Islet of Langerhans (tissue), 1 donor: ENCODE measurements around the gene MYADML2.

Experiments used
- FAIRE-seq: peaks from one replicate; lab custom pipeline; 2011; peaks lifted over from hg19 to GRCh38; lab: Jason Lieb, UNC

The MYADML2 gene

DNA sequence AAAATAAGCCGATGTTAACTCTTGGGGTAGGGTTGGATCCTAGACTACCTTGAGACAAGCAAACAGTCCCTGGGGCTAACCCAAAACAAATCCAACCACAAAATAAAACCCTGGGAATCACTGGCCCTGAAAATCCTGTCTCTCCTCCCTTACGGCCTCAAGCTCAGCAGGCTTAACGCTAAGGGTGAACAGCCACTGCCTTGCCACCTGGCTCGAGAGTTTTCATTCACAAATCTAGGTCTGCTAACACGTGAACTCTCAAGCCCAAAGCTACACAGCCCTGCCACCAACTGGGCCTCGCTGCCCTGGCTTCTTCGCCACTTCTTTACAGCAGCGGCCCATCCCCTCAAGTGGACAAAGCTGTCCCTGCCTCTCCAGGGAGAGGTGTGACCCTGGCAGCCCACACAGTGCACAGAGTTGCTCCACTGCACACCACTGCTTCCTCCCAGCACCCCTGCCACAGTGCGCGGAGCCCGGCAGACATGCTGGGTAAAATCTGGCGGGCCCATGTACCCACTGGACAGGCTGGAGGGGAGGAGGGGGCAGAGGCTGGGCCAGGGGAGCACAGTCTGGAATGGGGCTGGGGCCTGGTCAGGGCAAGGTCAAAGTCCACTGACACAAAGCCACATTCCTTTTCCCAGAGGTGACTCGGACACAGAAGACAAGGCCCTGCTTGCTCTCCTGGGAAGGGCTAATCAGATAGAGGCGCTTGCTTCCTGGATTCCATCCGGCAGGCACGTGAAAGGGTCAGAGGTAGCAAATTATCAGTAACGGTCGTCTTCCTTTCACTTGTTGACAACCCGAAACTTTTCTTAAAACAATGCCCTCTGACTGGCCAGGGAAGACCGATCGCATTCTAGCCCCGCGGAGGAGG, 36.8 kb downstream of the MYADML2 start:
- FAIRE-seq, result no peak

DNA sequence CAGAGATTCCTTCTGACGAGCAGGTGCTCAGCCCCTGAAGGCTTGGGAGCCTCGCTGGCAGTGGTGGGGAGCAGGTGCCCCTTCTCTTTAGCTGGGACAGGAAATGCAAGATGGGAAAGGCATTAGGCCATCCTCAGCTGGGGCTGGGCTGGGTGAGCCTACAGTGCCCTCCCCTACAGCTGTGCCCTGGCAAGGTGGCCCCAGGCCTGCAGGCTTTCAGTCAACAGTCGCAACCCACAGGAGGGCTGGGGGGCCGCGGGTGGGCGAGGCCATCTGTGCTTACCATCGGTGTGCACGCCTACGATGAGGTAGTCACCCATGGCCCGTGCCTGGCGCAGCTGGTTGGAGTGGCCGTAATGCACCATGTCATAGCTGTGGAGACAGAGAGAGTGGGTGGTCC, 37.8 kb downstream of the MYADML2 start:
- no peak for FAIRE-seq

DNA sequence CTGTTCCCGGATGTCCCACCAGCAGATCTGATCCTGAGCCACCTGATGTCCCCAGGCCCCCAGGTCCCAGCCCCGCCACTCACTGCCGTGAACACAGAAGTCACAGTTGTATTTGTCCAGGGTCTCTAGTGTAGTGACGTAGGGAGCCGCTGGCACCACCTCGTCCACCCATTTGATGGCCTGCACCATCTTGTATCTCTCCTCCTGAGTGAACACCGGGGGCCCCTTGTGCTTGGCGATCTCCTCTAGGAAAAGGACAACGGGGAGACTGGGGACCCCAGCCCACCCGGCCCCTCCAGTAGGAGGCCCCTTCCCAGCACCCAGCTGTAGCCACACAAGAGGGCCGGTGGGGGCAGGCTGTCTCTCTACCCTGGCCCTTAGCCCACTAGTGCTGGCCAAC, 38.2 kb downstream of the MYADML2 start:
- no peak for FAIRE-seq

DNA sequence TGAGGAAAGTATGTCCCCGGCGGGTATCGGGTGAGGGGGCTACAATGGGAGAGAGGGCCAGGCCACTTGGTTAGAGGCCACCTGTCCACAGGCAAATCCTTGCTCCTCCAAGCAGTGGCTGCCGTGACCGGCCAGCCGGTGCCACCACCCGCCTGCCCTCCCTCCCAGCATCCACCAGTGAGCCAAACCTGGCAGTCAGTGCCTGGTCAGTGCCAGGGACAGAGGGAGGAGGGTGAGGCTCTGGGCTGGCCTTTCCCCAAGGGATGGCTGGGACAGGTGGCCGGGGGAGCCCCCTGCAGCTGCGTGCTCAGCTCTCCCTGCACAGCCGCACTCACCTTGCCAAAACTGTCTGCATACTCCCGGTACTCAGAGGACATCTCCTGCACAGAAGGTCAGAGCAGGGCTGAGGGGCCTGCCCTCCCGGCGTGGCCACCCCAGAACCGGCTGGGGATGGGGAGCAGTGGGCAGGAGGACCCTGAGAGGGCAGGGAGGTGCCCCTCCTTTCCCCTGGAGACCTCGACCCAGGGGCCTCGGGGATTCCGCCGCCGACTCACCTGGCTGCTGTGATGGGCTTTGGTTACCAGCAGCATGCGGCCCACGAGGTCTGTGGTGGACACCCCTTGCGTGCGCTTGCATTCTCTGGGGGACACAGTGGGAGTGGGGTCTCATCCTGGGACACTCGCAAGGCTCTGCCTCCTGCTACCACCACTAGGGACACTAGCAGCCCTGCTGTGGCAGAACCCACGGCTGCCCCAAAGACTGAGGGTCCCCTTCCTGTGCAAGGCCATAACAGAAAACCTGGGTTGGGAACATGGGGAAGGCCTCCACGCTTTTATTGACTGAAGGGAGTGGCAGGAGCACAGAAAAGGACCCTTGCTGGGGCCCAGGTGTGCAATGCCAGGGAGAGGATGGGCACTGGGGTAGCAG, 39.6 kb downstream of the MYADML2 start:
- FAIRE-seq, result no peak

DNA sequence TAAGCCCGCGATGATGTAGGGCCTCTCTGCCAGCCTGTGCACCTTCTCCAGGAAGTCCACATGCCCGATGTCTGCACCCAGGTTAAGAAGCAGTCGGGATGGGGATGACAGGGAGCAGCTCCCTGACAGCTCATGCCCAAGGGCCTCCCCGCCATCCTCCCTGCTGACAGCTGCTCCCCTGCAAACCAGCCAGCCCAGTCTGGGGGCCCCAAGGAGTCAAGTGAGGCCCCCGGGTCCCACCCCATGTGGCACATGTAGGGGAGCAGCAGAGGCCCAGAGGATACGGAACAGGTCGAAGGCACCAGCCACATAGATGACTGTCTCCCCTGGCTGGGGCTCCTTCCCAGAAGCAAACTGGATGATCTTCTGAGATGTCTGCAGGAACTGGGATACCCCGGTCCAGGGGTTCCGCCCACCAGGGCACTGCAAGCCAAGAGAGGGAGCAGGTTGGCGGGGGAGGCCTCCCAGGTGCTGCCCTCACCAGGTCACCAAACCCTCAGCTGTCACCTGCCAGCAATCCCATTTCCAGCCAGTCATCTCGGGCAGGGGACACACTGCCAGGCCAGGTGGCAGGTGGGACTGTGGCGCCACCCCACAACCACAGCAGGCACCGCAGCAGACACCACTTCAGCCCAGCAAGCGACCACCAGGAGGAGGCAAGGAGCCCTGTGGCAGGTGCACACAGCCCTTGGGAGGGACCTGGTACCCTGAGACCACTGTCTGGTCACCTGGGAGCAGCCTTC, 40.4 kb downstream of the MYADML2 start:
- FAIRE-seq, result no peak

DNA sequence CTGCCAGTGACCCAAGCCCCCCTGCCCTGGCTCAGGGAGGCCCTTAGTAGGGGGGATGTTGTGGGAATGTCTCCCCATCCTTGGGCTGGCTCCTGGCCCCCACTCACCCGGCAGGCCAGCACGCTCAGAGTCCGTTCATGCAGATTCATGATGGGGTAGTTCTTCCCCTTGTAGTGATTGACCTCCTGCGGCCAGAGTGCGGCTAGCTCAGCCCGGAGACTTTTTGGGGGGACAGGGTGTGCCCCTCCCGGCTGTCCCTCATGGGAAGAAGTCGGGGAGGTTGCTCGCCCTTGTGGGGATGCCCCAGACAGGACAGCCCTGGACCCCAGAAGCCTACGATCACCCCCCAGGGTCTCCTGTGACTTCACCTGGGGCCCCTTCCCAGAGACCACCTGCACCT, 41.0 kb downstream of the MYADML2 start:
- FAIRE-seq, result no peak

DNA sequence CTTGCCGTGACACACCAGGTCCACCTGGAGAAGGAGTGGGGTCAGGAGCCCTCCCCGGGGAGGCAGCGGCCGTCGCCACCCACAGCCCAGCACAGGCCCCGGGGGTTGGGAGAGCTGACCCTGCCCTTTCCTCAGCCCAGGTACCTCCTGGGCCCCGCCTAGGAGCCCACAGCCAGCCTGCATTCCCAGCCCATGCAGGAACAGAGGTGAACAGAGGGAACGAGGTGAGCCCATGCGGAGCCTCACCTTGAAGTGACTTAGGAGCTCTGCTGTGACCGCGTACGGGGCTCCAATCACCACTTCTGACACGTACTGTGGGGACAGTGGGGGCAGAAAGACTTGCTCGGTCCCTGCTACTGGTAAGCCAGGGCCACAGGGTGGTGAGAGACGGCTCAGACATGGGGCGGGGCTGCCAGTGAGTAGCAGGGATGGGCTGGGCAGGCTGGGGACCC, 41.6 kb downstream of the MYADML2 start:
- FAIRE-seq, result no peak

DNA sequence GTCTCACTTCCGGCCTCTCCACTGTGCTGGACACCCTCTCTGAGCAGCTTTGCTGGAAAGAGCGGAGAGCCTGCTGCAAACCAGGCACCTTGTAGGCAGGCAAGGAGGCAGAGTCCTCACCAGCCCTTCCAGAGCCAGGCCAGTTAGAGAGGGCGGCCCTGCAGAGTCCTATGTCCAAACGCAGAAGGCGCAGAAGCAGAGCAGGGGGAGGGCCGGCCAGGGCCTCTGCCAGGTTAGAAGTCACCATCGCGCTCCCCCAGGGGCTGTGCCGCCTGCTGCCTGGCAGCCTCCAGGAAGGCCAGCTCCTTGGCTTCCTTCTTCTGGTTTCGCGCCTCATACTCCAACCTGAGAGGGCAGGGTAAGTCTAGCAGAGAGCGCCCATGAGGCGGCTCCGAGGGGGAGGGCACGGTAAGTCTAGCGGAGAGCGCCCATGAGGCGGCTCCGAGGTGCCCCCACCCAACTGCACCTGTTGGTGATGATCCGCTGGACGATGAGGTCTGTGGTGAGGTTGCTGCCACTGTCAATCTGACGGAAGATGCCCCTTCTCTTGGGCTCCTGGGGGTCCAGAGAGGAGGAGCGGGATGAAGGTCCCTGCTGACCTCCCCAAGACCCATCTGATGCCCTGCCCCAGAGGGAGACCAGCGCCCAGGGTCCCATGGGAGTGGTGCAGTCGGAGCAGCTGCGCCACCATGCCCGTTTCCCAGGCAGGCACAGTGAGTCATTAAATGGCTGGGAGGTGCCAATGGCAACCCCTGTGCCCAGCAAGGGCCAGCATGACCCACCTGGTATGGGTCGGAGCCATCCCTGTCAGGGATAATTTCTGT, 42.2 kb downstream of the MYADML2 start:
- no peak for FAIRE-seq

DNA sequence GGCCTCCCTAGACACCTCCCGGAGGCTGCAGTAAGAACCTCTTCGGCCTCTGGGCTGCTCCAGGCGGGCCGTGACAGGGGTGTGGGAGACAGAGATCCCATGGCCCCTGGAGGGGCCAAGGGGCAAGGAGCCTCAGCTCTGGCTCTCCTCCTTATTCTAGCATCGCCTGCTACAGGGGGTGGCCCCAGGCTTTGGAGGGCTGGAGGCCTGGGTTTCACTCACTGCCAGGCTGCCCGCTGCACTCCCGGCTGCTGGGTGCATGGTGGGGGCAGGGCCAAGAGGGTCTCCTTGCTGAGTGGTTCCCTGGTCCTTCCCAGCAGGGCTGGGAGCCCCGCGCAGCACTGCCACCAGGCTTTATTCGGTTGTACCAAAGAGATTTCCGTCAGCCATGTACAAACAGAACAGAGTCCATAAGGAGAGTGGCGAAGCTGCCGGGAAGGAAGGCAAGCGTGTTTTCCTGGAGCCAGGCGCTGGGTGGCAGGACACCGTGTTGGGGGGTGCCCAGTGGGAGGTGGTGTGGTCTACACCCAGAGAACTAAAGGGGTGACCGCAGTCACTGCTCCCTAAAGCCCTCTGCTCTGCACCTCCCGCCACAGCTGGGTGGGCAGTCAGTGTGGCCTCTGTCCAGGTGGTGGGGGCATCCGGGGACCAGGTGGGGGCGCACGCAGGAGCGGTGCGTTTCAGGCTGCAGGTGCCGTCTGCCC, 43.0 kb downstream of the MYADML2 start:
- FAIRE-seq, result no peak

DNA sequence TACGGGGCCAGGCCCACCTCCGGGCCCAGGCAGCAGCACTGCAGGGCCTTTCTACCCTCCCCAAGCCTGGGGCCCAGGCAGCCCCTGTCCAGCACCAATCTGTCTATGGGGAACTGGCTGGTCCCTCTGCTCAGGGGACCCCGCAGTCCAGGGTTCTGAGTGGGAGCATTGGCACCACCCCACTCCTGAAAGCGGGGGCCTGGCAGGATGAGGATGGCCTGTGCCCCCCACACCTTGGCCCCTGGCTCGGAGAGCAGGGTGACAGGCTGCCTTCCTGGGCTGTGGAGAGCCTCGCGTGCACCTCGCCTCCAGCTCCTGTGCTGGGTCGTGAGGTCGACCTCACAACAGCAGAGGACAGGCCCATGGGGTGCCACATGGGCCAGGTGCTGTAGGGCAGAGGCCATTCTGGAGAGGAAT, 43.6 kb downstream of the MYADML2 start:
- FAIRE-seq, result no peak

DNA sequence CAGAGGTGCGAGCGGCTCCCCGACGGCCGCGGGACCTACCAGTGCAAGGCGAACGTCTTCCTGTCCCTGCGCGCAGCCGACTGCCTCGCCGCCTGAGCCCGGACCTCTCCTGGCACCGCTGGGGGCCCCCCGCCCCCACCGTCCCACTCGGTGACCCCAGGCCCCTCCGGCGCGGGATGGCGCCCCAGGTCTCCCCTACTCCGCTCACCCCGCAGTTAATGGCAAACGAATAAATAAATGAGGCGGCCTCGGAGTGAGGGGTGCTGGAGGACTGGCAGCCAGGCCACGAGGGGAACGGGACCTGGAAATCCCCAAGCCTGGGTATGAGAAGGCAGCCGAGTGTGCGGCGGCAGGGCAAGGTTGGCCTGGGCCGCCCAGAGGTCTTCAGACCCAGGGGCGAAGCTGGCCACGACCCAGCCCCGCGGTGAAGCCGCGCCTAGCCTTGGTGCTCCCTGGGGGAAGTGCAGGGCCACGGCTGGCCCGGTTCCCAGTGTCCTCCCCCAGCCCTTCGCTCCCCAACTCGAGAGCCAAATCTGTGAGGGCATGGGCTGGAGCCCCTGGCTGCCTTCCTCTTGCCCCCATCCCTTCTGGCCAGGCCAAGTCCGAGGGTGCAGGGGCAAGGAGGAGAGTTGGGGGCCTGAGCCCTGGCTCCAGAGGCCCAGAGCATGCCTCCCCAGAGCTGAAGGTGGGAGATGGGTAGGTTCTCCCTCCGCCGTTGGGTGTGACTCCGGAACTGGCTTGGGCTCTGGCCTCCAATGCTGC, 44.2 kb downstream of the MYADML2 start:
- FAIRE-seq, result no peak

DNA sequence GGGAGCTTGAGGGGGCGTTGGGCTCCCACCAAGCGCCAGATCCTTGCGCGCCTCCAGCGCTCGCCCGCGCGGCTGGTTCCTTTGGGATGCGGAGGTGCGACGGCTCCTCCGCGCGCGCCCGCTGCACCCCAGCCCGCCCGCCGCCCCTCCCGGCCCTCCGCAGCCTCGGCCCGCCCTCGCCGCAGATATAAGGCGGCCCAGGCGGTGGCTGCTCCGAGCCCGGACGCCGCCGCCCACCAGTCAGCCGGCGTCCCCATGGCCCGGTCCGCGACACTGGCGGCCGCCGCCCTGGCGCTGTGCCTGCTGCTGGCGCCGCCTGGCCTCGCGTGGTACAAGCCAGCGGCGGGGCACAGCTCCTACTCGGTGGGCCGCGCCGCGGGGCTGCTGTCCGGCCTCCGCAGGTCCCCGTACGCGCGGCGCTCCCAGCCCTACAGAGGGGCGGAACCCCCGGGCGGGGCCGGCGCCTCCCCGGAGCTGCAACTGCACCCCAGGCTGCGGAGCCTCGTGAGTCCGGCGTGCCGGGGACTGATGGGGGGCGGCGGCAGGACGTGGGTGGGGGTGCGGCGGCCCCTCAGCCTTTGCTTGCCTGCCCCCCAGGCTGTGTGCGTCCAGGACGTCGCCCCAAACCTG, 44.9 kb downstream of the MYADML2 start, which contains the start of gene NPB:
Gene NPB (plus strand): TSS at position 216 of the 630 bp plus-strand sequence. CDS start 40 bp downstream, at position 256.
- no peak for FAIRE-seq

DNA sequence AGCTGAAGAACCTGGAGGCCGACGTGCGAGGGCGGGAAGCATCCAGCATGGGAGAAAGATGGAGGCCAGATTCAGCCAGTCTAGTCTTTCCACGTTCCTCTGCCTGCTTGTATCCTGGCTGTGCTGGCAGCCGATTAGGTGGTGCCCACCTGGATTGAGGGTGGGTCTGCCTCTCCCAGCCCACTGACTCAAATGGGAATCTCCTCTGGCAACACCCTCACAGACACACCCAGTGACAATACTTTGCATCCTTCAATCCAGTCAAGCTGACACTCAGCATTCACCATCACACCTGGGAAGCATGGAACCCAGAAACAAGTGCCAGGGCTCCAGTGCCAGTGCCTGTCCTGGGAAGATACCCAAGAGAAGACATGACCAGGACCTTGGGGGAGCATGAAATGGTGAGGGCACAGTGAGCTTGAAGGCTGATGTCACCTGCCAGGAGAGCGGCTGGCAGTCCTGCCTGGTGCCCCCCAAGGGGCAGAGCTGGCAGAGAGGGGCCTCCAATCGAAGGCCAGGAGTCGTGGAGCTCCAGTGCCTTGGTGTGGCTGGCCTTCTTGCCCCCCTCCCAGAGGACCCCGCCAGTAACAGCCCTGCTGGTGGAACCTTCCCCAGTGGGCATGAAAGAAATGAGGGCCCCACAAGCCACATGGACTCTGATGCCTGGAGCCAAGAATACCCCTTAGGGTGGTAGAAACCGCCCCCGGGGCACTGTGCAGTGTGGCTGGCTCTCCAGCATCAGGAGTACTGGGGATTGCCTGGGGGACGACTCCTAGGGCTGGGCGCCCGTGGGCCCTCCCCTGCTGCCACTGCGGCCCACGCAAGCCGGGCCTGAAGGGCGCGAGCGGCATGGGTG, 45.6 kb downstream of the MYADML2 start:
- no peak for FAIRE-seq

DNA sequence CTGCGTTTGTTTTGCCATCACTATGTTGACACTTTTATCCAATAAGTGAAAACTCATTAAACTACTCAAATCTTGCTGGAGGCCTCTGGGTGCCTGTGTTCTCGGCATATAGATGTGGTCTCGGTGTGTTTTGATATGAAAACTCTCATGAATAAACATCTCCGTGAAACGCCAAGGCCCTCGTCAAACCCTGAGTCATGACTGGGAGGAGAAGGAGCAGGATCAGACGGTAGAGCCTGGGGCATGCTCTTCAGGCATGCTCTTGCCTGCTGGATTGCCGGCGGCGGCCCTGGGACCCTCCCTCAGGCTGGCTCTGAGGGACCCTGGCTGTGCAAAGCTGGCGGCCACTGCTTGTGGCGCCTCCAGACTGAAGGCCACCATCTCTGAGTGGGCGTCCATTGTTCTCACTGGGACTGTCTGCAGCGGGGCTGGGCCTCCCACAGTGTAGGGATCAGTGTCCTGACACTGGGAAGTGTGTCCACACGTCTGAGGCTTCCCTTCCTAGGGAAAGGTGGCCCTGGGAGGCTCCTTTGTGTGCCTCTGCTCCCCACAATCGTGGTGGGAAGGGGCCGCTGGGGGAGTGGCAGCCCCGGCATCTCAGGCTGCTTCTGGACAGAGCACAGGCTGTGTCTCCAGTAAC, 46.7 kb downstream of the MYADML2 start:
- FAIRE-seq, result no peak

DNA sequence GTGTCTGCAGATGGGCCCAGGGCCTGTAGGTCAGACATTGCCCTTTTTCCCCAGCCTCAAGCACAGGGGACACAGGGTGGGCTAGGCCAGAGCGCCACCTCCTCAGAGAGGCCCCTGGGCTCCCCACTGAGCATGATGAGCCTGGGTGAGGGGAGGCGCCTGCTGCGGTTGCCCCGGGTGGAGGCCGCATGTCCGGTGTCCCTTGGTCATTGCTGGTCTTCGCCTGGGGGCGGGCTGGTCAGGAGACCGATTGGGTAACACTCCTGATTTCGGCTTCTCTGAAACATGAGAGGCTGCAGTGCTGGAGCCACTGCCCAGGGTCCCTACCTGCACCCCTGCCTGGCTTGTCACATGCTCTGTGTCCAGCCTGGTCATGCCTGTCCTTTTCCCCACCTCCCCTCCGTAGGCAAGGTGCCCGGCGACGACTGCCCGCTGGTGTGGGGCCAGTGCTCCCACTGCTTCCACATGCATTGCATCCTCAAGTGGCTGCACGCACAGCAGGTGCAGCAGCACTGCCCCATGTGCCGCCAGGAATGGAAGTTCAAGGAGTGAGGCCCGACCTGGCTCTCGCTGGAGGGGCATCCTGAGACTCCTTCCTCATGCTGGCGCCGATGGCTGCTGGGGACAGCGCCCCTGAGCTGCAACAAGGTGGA, 47.4 kb downstream of the MYADML2 start:
- FAIRE-seq, result no peak

DNA sequence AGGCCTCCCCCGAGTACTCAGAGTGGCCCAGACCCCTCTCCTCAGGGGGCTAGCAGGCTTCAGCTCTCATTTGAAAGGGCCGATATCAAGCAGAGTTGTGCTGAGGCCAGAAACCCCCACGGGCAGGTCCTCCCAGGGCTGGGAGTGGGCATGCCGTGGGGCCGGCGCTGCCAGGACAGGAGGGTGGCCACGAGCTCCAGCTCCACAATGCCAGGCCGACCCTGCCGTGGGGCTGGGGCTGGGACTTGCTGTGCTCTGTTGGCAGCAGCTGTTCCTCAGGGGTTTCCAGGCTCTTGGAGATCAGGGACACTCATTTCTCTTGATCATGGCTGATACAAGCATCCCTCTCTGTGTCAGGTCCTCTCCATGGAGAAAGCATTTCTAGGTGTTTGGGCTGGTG, 48.1 kb downstream of the MYADML2 start:
- FAIRE-seq, result no peak
